Measurements from ENCODE around the gene PNPO.

GRCh38 chr17:47934856-47935255 is 6.5 kb upstream of the PNPO start:
- no peak for TF ChIP-seq CTCF (conservative IDR thresholded peaks at IDR 0.05; ENCODE audit: low read depth, low read length)
- TF ChIP-seq EZH2 (IDR thresholded peaks at IDR 0.05; ENCODE audit: low read length, unreplicated experiment): no peak

All from PC-3 (cell line).